ENCODE results near the gene IQCK.

The IQCK gene

GRCh38 chr16:19681637-19682036 is 36.4 kb upstream of the IQCK start:
- DNase-seq (ENCODE audit: low read depth) = no peak
- no peak for TF ChIP-seq CTCF (conservative IDR thresholded peaks at IDR 0.05; ENCODE audit: low read depth, low read length)
- H3K4me3 ChIP-seq (ENCODE audit: low read length) = no peak overlapping the region

GRCh38 chr16:19683453-19684236 is 34.4 kb upstream of the IQCK start:
- H3K4me3 ChIP-seq (ENCODE audit: low read length) = no peak overlapping the region
- no peak for DNase-seq (ENCODE audit: low read depth)
- no peak for TF ChIP-seq CTCF (conservative IDR thresholded peaks at IDR 0.05; ENCODE audit: low read depth, low read length)

GRCh38 chr16:19685176-19685575 is 32.9 kb upstream of the IQCK start:
- H3K4me3 ChIP-seq (ENCODE audit: low read length) = no peak overlapping the region
- DNase-seq (ENCODE audit: low read depth) = no peak
- TF ChIP-seq CTCF (conservative IDR thresholded peaks at IDR 0.05; ENCODE audit: low read depth, low read length) = no peak

- TF ChIP-seq CTCF (conservative IDR thresholded peaks at IDR 0.05; ENCODE audit: low read depth, low read length) = no peak
- no peak overlapping the region for H3K4me3 ChIP-seq (ENCODE audit: low read length)
- DNase-seq (ENCODE audit: low read depth) = no peak
These were observed 30.8 kb upstream of the IQCK start for GRCh38 chr16:19687279-19687678.

- H3K4me3 ChIP-seq (ENCODE audit: low read length) = no peak overlapping the region
- TF ChIP-seq CTCF (conservative IDR thresholded peaks at IDR 0.05; ENCODE audit: low read depth, low read length) = no peak
- DNase-seq (ENCODE audit: low read depth) = no peak
These were observed 29.6 kb upstream of the IQCK start for GRCh38 chr16:19688396-19689024.

- no peak overlapping the region for H3K4me3 ChIP-seq (ENCODE audit: low read length)
- TF ChIP-seq CTCF (conservative IDR thresholded peaks at IDR 0.05; ENCODE audit: low read depth, low read length) = no peak
- DNase-seq (ENCODE audit: low read depth) = no peak
These were observed 28.7 kb upstream of the IQCK start for GRCh38 chr16:19689342-19689741.

GRCh38 chr16:19690196-19690595 is 27.9 kb upstream of the IQCK start:
- TF ChIP-seq CTCF (conservative IDR thresholded peaks at IDR 0.05; ENCODE audit: low read depth, low read length) = no peak
- no peak for DNase-seq (ENCODE audit: low read depth)

More at GRCh38 chr16:19690196-19690595, 27.9 kb upstream of the IQCK start:
- H3K4me3 ChIP-seq (ENCODE audit: low read length) = no peak overlapping the region

Measured in retinal pigment epithelial cell (primary cell).